Heart left ventricle (tissue), 16 donors: ENCODE data around the gene MAN1B1. TPM values are rescaled to one million over a fixed set of nuclear protein-coding genes. Genes with fewer than 3 reads are reported as not detected.

Source experiments
- ATAC-seq, 4 donors: fragments of 200-7000 bp; cut with Tn5 transposase; one replicate each; pipeline ENCODE4 v1.9.1; 2020 to 2022; ENCODE audit warnings: moderate library complexity in 4 of 4, mild to moderate bottlenecking in 3 of 4, moderate number of reproducible peaks in 1 of 4
- DNase-seq, 5 donors: peaks; one replicate each; pipeline ENCODE4 v3.0.0-alpha.2; 2020
- H3K27ac ChIP-seq, 12 donors: fragments of 200-600 bp; sonication (generic) in 4 of 12; one replicate each; pipeline versions ENCODE4 v1.5.0 to v1.8.0; 2016 to 2022; ENCODE audit warnings: mild to moderate bottlenecking in 2 of 12
- H3K27me3 ChIP-seq, 9 donors: fragments of 200-600 bp; sonication (generic) in 2 of 9; one replicate each; pipeline versions ENCODE4 v1.5.1 to v1.8.0; 2016 to 2022; ENCODE audit warnings: mild to moderate bottlenecking in 3 of 9
- H3K36me3 ChIP-seq, 9 donors: fragments of 200-600 bp; sonication (generic) in 2 of 9; one replicate each; pipeline versions ENCODE4 v1.5.0 to v1.8.0; 2018 to 2022; ENCODE audit warnings: mild to moderate bottlenecking in 2 of 9
- H3K4me1 ChIP-seq, 12 donors: fragments of 200-600 bp; sonication (generic) in 4 of 12; one replicate each; pipeline versions ENCODE4 v1.5.0 to v1.8.0; 2016 to 2022; ENCODE audit warnings: mild to moderate bottlenecking in 3 of 12
- H3K4me3 ChIP-seq, 12 donors: fragments of 200-600 bp; sonication (generic) in 4 of 12; one replicate each; pipeline versions ENCODE4 v1.5.0 to v1.8.0; 2017 to 2022; ENCODE audit warnings: mild to moderate bottlenecking in 9 of 12, moderate library complexity in 4 of 12
- H3K9me3 ChIP-seq, 12 donors: fragments of 200-600 bp; sonication (generic) in 4 of 12; one replicate each; pipeline versions ENCODE4 v1.5.0 to v1.8.0; 2016 to 2022; ENCODE audit warnings: mild to moderate bottlenecking in 1 of 12
- POLR2A ChIP-seq, 2 donors: fragments of 450-650 bp; IDR thresholded peaks; one replicate each; pipeline ENCODE4 v1.6.1; 2017; ENCODE audit warnings: antibody characterized with exemption in 2 of 2, mild to moderate bottlenecking in 2 of 2, moderate library complexity in 2 of 2
- WGBS, 4 donors: extraction: QIAGEN DNeasy Blood & Tissue Kit in 2 of 4; methylation state at CpG; one replicate each; pipeline versions ENCODE4 v1.1.5 to v1.1.7; 2013 to 2018; 5-methylcytosine and 5-hydroxymethylcytosine counted together
- intact Hi-C, 10 donors: fragments of 100-400 bp; cut with DNase I; formaldehyde crosslinking; loops; one replicate each; pipeline versions ENCODE4 v1.11.1 to v1.14.2; 2022
- polyA plus RNA-seq, 2 donors: library from polyadenylated mRNA; stranded (reverse); fragments of 200-250 nt; gene quantifications; one replicate each; pipeline ENCODE4 v1.2.3, GENCODE V29; 2013
- total RNA-seq, 9 donors: library from RNA; depleted of rRNA in 2 of 9; stranded (reverse); fragments of >200 nt in 2 of 9; fragmentation: NEBNext Ultra II Directional in 3 of 9; extraction: Animal tissue kit (Norgen Biotek cat#: 25700) in 3 of 9; gene quantifications; one replicate each; pipeline versions ENCODE4 v1.1.0 to v1.2.4, GENCODE V29; 2016 to 2023
- TF ChIP-seq, protein P1 (sequence below), 12 donors: fragments of 200-600 bp; sonication (generic) in 4 of 12; IDR thresholded peaks; one replicate each; pipeline versions ENCODE4 v1.5.0 to v1.8.0; 2018 to 2022; ENCODE audit warnings: antibody characterized with exemption in 12 of 12, mild to moderate bottlenecking in 5 of 12
- donor health status: ischemic (EF 13 %, LVEDD 7.1; RV severe dilation, severe dysfunction).
- donor health status: healthy with polysubstance abuse.
- donor health status: DM: no; HTN: yes; CAD: no.
- donor health status: DM: no; HTN: no; CAD: no.
- donor health status: ischemic (EF 25% LVEDD 6.9; RV normal size, moderate dysfunction).
- donor health status: ischemic (EF 25% LVEDD 5.7; RV mildly dilated, moderate dysfunction).
- donor health status: healthy.
- donor health status: DM: yes; HTN: yes; CAD: no.
- donor health status: ischemic (EF 35%, LVEDD 5.7; RV mildly dilated, moderate dysfunction).
- donor health status: nonischemic (EF 11% LVEDD 7.7; RV severe dilation, severe dysfunction).
- donor health status: DM: yes; HTN: yes; CAD: no.
- donor health status: PGD.
- donor health status: ischemic (EF 29% LVEDD 5.4; RV normal size, mild dysfunction).
- donor health status: nonischemic (EF 23%, LVEDD 6.1; RV moderate dilation, normal function).

Gene MAN1B1
- total and polyA plus RNA-seq, 11 donors = 17.6 to 40.6 (median 24.6) TPM

DNA sequence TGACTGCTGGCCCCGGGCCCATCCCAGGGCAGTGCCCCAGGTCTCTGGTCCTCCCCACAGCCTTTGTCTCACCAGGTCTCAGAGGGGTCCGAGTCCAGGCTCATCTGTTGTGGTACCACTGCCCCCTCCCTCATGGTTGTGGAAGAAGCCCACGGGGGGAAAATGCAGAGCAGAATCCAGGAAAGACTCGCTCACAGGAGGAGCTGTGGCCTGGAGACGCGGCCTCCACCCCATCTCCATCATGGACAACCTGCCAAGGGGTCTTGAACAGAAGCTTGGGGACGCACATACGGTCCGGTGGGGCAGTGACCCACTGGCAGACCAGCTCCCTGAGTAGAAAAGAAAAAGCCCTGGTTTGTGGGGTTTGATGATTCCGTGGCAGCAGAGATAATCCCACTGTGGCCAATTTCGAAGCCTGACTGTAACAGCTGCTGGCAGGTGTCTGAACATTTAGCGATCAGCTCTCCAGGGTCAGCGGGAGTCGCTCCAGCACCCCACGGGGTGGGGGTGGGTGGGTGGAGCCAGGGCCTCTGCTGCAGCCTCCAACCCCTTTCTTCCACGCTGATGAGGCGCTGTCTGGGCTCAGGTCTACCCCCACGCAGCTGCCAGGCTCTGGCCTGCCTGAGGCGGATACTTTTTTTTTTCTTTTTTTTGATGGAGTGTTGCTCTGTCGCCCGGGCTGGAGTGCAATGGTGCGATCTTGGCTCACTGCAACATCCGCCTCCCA is 50.3 kb downstream of the MAN1B1 start:
- no peak overlapping the region for H3K27ac ChIP-seq
- ATAC-seq (no peak), DNase-seq (no peak)
- no peak overlapping the region for H3K4me3 ChIP-seq
- 71 to 72% (median 71%) methylated on average over 20 to 23 of the region's 23 CpGs for WGBS, 4 donors
- no peaks in the 10 kb centered on the region for H3K9me3 ChIP-seq
- peaks cover 17 to 90% (median 64%) of the 10 kb centered on the region in 9 donors for H3K27me3 ChIP-seq
- H3K36me3 ChIP-seq = no peaks in the 10 kb centered on the region
- H3K4me1 ChIP-seq = peaks cover 0 to 14% (median 1%) of the 10 kb centered on the region in 12 donors
- TF ChIP-seq POLR2A (IDR thresholded peaks at IDR 0.05) = no peak
- TF ChIP-seq, protein P1, sequence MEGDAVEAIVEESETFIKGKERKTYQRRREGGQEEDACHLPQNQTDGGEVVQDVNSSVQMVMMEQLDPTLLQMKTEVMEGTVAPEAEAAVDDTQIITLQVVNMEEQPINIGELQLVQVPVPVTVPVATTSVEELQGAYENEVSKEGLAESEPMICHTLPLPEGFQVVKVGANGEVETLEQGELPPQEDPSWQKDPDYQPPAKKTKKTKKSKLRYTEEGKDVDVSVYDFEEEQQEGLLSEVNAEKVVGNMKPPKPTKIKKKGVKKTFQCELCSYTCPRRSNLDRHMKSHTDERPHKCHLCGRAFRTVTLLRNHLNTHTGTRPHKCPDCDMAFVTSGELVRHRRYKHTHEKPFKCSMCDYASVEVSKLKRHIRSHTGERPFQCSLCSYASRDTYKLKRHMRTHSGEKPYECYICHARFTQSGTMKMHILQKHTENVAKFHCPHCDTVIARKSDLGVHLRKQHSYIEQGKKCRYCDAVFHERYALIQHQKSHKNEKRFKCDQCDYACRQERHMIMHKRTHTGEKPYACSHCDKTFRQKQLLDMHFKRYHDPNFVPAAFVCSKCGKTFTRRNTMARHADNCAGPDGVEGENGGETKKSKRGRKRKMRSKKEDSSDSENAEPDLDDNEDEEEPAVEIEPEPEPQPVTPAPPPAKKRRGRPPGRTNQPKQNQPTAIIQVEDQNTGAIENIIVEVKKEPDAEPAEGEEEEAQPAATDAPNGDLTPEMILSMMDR (IDR thresholded peaks at IDR 0.05) = no peak
- intact Hi-C loops = loop anchor here in 1 of 10 donors (5.0 kb wide), 1 partner anchor 50 kb away; the partner anchor contains the start of genes ANAPC2 and SSNA1

DNA sequence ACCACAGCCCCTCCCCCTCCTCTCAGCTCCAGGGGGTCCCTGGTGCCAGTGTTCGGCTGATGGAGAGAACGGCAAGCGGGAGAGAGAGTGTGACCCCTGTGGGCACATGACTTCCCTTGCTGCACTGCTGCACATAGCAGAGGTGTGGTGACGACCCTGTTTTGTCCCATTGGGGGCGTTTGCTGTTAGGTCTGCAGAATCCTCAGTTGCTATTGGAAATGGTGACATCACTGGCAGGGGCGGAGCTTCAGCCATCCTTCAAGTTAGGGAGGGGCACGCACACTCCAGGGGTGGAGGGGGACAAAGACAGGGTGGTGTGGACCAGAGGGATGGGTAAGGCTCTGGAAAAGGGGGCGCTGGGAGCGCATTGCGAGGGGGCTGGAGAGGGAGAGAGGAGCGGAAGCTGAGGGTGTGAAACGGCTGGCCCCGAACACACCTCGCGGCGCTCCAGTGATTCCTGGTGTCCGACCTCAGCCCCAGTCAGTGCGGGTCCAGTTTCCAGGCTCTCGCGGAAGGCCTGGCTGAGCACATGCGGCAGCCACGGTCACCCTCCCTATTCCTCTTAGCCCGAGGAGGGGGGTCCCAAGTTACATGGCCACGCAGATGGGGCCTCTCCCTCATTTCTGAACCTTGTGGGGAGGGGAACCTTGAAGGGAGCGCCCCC is 51.4 kb downstream of the MAN1B1 start:
- H3K27me3 ChIP-seq = peaks cover 18 to 96% (median 75%) of the 10 kb centered on the region in 9 donors
- no peak overlapping the region for H3K4me3 ChIP-seq
- no peaks in the 10 kb centered on the region for H3K36me3 ChIP-seq
- peaks cover 0 to 14% (median 1%) of the 10 kb centered on the region in 12 donors for H3K4me1 ChIP-seq
- intact Hi-C loops = loop anchor here in 1 of 10 donors (5.0 kb wide), 1 partner anchor 49 kb away; the partner anchor contains the start of genes ANAPC2 and SSNA1
- TF ChIP-seq POLR2A (IDR thresholded peaks at IDR 0.05) = no peak
- TF ChIP-seq, protein P1 (IDR thresholded peaks at IDR 0.05) = no peak
- DNase-seq (no peak), ATAC-seq (no peak)
- no peak overlapping the region for H3K27ac ChIP-seq
- WGBS, 4 donors = 1 to 11% (median 7%) methylated on average over 12 to 25 of the region's 25 CpGs
- H3K9me3 ChIP-seq = no peaks in the 10 kb centered on the region

DNA sequence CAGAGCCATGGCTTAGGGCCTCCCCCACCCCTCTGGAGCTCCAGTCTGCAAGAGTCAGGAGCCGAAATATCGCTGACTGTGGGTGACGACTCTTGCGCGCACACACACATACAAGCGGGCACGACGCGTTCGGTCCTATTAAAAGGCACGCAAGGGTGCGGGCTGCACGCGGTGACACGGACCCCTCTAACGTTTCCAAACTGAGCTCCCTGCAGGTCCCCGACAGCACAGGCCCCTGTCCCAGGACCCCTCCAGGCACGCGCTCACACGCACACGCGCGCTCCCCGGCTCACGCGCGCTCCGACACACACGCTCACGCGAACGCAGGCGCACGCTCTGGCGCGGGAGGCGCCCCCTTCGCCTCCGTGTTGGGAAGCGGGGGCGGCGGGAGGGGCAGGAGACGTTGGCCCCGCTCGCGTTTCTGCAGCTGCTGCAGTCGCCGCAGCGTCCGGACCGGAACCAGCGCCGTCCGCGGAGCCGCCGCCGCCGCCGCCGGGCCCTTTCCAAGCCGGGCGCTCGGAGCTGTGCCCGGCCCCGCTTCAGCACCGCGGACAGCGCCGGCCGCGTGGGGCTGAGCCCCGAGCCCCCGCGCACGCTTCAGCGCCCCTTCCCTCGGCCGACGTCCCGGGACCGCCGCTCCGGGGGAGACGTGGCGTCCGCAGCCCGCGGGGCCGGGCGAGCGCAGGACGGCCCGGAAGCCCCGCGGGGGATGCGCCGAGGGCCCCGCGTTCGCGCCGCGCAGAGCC is 52.1 kb downstream of the MAN1B1 start, which contains the start of gene GRIN1:
Gene GRIN1, plus strand, starts transcription at position 433 of the 746 bp plus-strand sequence. CDS start 333 bp downstream, outside the sequence.
- Histone ChIP-seq H3K27me3 (peaks cover 25 to 96% (median 75%) of the 10 kb centered on the region in 9 donors), H3K36me3 (no peaks in the 10 kb centered on the region), H3K4me3 (peak within 1 kb of the TSS in 6 of 12 donors; percentile 8 to 37 (median 24)), H3K9me3 (no peaks in the 10 kb centered on the region), H3K4me1 (peaks cover 0 to 14% (median 1%) of the 10 kb centered on the region in 12 donors), H3K27ac (no peak within 1 kb of the TSS)
- no peak for TF ChIP-seq POLR2A (IDR thresholded peaks at IDR 0.05)
- TF ChIP-seq, protein P1 (IDR thresholded peaks at IDR 0.05) = no peak
- intact Hi-C loops = loop anchor here in 1 of 10 donors (5.0 kb wide), 1 partner anchor 48 kb away; the partner anchor contains the start of genes ANAPC2 and SSNA1
- DNase-seq = no peak
- 6 to 11% (median 7%) methylated on average over 21 to 104 of the region's 104 CpGs for WGBS, 4 donors
- peak in 3 of 4 donors; percentile 54 to 84 (median 71) for ATAC-seq
